GM10248 (cell line): ENCODE data around the gene EML6.
"Not testable (repeated sequence)": the region's sequence is repeated elsewhere in the genome, so short reads cannot be mapped to it uniquely, and the experiment has no call there.

ENCODE experiments used
- CTCF ChIA-PET: fragments of 300-600 bp; sonication (Branson Sonifier 250); formaldehyde crosslinking; extraction: SDS; loops from one replicate; lab custom pipeline; 2021; ENCODE audit warnings: antibody characterized with exemption; lab: Yijun Ruan, JAX
- POLR2A ChIA-PET: fragments of 350-650 bp; sonication (Branson Sonifier 250); formaldehyde crosslinking; extraction: SDS; loops from one replicate; lab custom pipeline; 2020; ENCODE audit warnings: antibody characterized with exemption; lab: Yijun Ruan, JAX
- DNase-seq: peaks from one replicate; pipeline ENCODE4 v3.0.0; 2012; ENCODE audit errors: extremely low spot score
- CTCF ChIP-seq: IDR thresholded peaks from 2 replicates; pipeline ENCODE4 v1.5.1; 2012; ENCODE audit warnings: mild to moderate bottlenecking, low read depth; ENCODE audit errors: extremely low read depth, missing control alignments, control extremely low read depth

The EML6 gene

GRCh38 chr2:54983345-54984220 lies 260.1 kb downstream of the EML6 start:
- DNase-seq, result no peak
- ChIA-PET CTCF (interaction anchor here (3.0 kb wide), 1 partner anchor 10 kb away, joined by 10 read pairs; no protein-coding TSS in a partner anchor), POLR2A (no interaction called here)
- no peak for TF ChIP-seq CTCF

DNA sequence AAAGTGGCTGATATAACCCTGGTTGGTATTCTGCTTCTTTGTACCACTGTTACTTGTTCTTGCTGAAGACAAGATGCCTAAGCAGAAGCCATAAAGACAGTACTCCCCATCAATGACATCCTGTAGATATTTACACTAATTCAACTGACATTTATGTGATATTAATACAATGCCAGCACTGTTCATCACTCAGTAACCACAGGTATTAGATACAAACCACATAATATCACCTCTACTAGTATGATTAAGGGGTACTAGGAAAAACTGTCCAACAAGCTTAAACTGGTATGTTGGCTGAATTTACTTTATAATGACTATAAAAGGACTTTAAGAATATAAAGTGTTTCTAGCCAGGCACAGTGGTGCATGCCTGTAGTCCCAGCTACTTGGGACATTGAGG lies 261.0 kb downstream of the EML6 start:
- CTCF ChIA-PET, result interaction anchor here (2.1 to 3.0 kb wide), 3 partner anchors 8 to 15 kb away, joined by 6 to 10 read pairs (median 10); no protein-coding TSS in a partner anchor
- DNase-seq, result no peak
- POLR2A ChIA-PET, result no interaction called here
- no peak for TF ChIP-seq CTCF

- POLR2A ChIA-PET, result no interaction called here
- CTCF ChIA-PET, result interaction anchor here (0.9 to 2.2 kb wide), 5 partner anchors 9 to 23 kb away, joined by 3 to 10 read pairs (median 4); no protein-coding TSS in a partner anchor
- DNase-seq, result no peak
- no peak for TF ChIP-seq CTCF
Measured at GRCh38 chr2:54986264-54986663, 262.8 kb downstream of the EML6 start.

GRCh38 chr2:54988612-54989011 lies 265.1 kb downstream of the EML6 start:
- ChIA-PET POLR2A (no interaction called here), CTCF (interaction anchor here (1.0 kb wide), 1 partner anchor 33 kb away, joined by 3 read pairs; no protein-coding TSS in a partner anchor)
- DNase-seq, result no peak
- TF ChIP-seq CTCF, result no peak

DNA sequence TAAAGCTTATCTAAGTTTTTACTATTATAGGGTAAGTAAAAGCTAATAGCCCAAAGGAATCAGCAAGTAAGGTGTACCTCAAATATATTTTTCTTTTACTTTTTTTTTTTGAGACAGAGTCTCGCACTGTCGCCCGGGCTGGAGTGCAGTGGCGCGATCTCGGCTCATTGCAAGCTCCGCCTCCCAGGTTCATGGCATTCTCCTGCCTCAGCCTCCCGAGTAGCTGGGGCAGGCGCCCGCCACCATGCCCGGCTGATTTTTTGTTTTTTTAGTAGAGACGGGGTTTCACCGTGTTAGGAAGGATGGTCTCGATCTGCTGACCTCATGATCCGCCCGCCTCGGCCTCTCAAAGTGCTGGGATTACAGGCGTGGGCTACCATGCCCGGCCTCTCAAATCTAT lies 267.2 kb downstream of the EML6 start:
- POLR2A ChIA-PET, DNase-seq: not testable (repeated sequence)
- CTCF ChIA-PET, result interaction anchor here (2.0 kb wide), 1 partner anchor 12 kb away, joined by 4 read pairs; no protein-coding TSS in a partner anchor

- POLR2A ChIA-PET, result no interaction called here
Measured at GRCh38 chr2:54995553-54995952, 272.1 kb downstream of the EML6 start.

More at GRCh38 chr2:54995553-54995952, 272.1 kb downstream of the EML6 start:
- no peak for DNase-seq
- CTCF ChIA-PET, result interaction anchor here (1.1 to 2.3 kb wide), 5 partner anchors 16 to 157 kb away, joined by 3 to 10 read pairs (median 3); no protein-coding TSS in a partner anchor
- no peak for TF ChIP-seq CTCF
